Lower leg skin (tissue), 3 donors: ENCODE data around the gene CES4A.
"Not testable (repeated sequence)": the region's sequence is repeated elsewhere in the genome, so short reads cannot be mapped to it uniquely, and the experiment has no call there.

ENCODE experiments used
- POLR2A ChIP-seq, 2 donors: fragments of 450-650 bp; IDR thresholded peaks; one replicate each; pipeline ENCODE4 v1.6.1; 2016 to 2017; ENCODE audit warnings: antibody characterized with exemption in 2 of 2, mild to moderate bottlenecking in 1 of 2, moderate library complexity in 1 of 2
- TF ChIP-seq, protein P1 (sequence below), 3 donors: fragments of 450-650 bp; IDR thresholded peaks; one replicate each; pipeline ENCODE4 v1.5.1; 2016; ENCODE audit warnings: antibody characterized with exemption in 3 of 3, mild to moderate bottlenecking in 3 of 3, moderate library complexity in 2 of 3

DNA sequence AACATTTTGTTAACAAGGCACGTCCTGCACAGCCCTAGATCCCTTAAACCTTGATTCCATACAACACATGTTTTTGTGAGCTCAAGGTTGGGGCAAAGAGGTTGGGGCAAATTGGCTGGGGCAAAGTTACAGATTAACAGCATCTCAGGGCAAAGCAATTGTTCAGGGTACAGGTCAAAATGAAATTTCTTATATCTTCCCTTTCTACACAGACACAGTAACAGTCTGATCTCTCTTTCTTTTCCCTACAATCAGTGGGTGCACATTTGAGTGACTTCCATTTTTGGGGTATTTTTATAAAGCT lies 32.3 kb upstream of the CES4A start:
- TF ChIP-seq POLR2A (IDR thresholded peaks at IDR 0.05) = not testable (repeated sequence)
- TF ChIP-seq, protein P1, sequence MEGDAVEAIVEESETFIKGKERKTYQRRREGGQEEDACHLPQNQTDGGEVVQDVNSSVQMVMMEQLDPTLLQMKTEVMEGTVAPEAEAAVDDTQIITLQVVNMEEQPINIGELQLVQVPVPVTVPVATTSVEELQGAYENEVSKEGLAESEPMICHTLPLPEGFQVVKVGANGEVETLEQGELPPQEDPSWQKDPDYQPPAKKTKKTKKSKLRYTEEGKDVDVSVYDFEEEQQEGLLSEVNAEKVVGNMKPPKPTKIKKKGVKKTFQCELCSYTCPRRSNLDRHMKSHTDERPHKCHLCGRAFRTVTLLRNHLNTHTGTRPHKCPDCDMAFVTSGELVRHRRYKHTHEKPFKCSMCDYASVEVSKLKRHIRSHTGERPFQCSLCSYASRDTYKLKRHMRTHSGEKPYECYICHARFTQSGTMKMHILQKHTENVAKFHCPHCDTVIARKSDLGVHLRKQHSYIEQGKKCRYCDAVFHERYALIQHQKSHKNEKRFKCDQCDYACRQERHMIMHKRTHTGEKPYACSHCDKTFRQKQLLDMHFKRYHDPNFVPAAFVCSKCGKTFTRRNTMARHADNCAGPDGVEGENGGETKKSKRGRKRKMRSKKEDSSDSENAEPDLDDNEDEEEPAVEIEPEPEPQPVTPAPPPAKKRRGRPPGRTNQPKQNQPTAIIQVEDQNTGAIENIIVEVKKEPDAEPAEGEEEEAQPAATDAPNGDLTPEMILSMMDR (IDR thresholded peaks at IDR 0.05) = not testable (repeated sequence)
